ENCODE measurements around the gene ADK.
"Not testable (repeated sequence)": the region's sequence is repeated elsewhere in the genome, so short reads cannot be mapped to it uniquely, and the experiment has no call there.

Gene ADK

DNA sequence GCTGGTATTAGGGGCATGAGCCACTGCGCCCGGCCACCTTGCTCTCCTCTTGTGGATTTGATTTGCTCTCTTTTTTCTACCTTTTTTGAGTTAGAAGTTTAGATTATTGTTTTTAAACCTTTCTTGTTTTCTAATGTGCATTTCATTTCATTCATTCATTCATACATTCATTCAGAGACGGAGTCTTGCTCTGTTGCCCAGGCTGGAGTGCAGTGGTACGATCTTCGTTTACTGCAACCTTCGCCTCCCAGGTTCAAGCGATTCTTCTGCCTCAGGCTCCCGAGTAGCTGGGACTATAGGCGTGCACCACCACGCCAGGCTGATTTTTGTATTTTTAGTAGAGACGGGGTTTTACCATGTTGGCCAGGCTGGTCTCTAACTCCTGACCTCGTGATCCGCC lies 37.6 kb downstream of the ADK start:
- not testable (repeated sequence) for DNase-seq

DNA sequence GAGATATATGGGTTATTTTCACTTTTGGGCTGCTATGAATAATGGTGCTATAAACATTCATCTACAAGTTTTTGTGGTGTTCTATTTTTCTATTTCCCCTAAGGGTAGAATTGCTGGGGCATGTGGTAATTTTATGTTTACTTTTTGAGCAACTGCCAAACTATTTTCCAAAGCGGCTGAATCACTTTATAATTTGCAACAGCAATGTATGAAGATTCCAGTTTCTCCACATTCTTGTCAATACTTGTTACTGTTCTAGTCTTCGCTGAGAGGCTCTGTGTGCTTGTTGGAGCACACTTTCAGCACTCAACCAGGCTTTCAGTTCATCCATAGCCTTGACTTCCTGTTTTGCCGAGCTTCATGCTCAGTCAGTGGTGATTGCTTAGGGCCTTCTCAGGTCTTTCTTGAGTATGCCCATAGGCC lies 39.0 kb downstream of the ADK start:
- DNase-seq, result peak; percentile 81

GRCh38 chr10:74190494-74190893 lies 39.5 kb downstream of the ADK start:
- peak; percentile 36 for DNase-seq

GRCh38 chr10:74194545-74194944 lies 43.5 kb downstream of the ADK start:
- DNase-seq, result no peak

- DNase-seq, result no peak
Observed at GRCh38 chr10:74194999-74195398, 44.0 kb downstream of the ADK start.

- no peak for DNase-seq
Observed at GRCh38 chr10:74199315-74199714, 48.3 kb downstream of the ADK start.

- DNase-seq, result no peak
Observed at GRCh38 chr10:74202356-74202755, 51.3 kb downstream of the ADK start.

- DNase-seq, result peak; percentile 97
Observed at GRCh38 chr10:74206746-74207145, 55.7 kb downstream of the ADK start.

- peak; percentile 94 for DNase-seq
Observed at GRCh38 chr10:74207691-74208480, 56.9 kb downstream of the ADK start.

DNA sequence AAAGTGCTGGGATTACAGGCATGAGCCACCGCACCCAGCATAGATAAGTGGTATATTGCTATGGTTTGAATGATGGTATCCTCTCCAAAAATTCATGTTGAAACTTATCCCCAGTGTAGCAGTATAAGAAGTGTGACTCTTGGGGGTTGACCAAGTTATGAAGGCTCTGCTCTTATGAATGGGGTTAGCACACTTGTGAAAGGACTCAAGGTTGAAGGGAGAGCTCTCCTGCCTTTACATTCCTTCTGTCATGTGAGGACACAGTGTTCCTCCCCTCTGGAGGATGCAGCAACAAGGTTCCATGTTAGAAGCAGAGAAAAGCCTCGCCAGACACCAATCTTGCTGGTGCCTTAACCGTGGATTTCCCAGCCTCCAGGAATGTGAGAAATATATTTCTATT lies 58.0 kb downstream of the ADK start:
- DNase-seq, result no peak

- no peak for DNase-seq
Observed at GRCh38 chr10:74213019-74213418, 62.0 kb downstream of the ADK start.

DNA sequence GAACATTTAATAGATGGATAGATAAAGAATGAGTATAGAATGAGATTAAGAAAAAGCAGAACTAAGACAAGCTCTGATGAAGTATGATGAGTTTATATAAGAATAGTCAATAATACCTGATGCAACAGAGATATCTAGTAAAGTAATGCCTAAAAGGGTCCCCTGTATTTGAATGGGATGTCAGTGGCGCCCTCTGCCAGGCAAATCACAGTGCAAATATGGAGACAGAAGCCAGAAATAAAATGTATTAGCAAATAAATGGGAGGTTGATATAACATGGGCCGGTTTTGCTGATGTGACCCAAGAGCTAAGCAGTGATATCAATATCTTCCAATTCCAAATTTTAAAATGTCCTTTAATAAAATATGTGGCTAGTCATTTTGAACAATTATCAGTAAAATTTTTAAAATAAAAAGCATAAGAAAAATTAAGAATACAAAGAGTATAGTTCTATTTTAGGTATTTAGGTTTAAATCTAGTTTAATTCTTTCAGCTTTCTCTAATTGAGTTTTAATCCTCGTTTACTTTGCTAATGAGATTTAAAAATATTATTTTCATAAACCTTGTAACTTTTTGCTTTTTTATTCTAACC lies 62.6 kb downstream of the ADK start:
- peak; percentile 62 for DNase-seq

GRCh38 chr10:74217110-74217509 lies 66.1 kb downstream of the ADK start:
- not testable (repeated sequence) for DNase-seq

DNA sequence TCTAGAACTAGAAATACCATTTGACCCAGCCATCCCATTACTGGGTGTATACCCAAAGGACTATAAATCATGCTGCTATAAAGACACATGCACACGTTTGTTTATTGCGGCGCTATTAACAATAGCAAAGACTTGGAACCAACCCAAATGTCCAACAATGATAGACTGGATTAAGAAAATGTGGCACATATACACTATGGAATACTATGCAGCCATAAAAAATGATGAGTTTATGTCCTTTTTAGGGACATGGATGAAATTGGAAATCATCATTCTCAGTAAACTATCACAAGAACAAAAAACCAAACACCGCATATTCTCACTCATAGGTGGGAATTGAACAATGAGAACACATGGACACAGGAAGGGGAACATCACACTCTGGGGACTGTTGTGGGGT lies 71.4 kb downstream of the ADK start:
- not testable (repeated sequence) for DNase-seq

DNA sequence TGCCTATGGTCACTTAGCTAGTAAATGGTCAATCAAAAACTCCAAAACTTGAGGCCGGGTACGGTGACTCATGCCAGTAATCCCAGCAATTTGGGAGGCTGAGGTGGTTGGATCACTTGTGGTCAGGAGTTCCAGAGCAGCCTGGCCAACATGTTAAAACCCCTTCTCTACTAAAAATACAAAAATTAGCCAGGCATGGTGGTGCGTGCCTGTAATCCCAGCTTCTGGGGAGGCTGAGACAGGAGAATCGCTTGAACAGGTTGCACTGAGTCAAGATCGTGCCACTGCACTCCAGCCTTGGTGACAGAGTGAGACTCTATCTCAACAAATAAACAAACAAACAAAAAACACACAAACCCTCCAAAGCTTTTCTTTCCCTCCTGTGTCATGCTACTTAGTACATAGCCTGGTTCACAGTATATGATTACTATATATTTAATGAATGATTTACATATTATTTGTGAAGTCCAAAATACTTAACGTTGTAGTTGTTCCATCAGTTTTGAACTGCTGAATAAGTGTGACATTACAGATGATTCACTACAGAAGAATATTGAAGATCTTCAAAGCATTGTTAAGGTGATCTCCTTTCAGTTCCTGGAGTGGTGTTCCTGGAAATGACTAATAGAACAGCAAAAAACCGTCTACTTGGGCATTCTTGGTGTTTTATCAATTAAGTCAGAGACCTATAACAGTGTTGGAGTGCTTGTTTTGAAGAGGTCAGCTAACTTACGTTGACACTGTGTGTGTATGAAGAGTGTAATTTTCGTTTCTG lies 72.9 kb downstream of the ADK start:
- peak; percentile 32 for DNase-seq

DNA sequence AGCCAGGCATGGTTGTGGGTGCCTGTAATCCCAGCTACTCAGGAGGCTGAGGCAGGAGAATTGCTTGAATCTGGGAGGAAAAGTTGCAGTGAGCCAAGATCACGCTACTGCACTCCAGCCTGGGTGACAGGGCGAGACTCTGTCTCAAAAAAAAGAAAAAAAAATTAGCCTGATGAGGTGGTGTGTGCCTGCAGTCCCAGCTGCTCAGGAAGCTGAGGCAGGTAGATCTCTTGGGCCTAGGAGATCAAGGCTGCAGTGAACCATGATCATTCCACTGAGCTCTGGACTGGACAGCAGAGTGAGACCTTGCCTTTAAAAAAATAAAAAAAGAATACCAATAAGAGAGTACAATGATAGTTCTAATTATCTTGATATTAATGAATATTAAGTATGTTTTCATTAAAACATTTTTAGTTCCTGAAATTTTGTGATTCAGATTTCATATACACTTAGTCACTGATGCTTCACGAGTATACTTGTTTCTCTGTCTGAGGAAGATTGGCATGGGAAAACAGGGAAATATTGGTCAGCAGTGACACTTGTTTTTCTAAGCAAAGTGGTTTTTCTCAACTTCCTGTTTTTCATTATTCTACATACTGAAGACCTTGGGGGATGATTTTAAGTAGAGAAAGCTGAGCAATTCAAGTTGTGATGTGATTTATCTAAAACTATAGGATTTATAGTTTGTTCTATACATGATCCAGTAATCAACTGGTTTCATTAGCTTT lies 76.8 kb downstream of the ADK start:
- DNase-seq, result peak; percentile 31

DNA sequence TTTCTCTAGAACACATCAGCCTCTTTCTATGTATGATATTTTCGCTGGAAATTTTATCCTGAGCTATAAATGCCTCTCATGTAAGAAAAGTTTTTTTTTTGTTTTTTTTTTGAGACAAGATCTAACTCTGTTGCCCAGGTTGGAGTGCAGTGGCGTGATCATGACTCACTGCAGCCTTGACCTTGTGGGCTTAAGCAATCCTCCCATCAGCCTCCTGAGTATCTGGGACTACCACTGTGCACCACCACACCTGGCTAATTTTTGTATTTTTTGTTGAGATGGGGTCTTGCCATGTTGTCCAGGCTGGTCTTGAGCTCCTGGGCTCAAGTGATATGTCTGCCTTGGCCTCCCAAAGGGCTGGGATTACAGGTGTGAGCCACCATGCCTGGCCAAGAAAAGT lies 80.4 kb downstream of the ADK start:
- no peak for DNase-seq

DNA sequence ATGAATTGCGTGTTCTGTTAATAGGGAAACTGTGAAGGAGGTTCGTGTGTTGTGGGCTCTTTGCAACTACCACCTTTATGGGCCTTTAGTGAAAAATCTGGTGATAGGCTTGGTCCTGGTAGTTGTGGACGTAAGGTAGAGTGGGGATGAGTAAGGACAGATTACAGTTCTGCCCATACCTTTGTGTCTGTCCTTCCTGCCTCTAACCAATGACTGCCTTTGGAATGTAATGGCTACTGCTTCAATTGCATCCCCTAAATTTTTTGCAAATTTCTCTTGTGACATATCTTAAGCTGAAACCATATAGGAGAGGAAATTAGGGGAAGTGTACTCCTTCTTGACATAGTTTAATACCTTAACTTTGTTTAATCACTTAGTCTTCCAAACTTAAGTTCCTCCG lies 82.3 kb downstream of the ADK start:
- no peak for DNase-seq

DNA sequence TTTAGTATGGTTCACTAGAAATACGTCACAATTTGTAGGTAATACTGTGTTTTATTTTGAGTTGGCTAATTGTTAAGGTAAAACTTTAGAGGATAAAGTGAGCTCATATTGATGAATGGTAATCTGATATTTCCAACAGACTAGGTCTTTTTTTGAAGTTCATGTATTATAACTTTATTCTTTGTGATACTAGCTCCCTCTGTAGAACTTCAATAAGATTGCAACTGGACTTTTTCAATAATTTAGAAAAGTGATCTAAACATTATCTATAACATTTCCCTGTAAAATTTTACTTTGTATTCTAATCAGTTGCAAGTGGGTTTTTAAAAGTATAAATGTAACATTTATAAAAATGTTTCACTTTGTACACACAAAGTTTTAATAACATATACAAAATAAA lies 83.5 kb downstream of the ADK start:
- DNase-seq, result peak; percentile 37

GRCh38 chr10:74238031-74238431 lies 87.0 kb downstream of the ADK start:
- DNase-seq, result no peak

DNA sequence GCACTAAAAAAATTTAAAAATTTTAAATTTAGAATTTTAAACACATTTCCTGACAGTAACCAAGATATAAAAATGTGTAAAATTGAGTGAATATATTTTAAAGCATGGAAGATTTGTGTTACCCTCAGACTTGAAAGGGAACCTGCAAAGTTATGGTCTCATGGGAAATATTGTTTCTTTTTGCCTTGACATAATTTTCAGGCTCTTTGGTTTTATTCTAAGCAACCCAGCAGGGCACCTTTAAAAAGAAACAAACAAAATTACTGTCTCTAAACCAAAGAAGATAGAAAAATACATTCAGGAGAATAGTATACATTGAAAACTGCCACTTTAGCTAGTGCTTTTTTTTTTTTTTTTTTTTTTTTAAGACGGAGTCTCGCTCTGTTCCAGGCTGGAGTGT lies 87.5 kb downstream of the ADK start:
- DNase-seq, result no peak

DNA sequence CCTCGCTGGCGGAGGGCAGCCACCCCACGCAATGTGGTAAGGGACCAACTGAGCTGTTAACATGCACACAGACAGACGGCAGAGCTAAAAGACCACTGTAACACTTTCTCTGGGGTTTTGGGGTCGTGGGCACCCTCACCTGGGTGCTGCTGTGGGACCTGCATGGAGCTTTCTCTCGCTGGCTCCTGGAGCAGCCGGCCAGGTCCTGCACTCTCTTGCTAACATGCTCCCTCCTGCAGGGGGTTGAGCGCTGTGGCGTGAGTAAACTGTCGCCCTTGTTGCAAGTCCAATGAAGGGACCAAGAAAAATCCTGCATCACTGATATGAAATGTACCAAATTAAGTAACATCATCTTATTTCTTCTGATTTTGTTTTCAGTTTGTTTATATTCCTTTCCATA lies 92.0 kb downstream of the ADK start:
- DNase-seq, result no peak

DNA sequence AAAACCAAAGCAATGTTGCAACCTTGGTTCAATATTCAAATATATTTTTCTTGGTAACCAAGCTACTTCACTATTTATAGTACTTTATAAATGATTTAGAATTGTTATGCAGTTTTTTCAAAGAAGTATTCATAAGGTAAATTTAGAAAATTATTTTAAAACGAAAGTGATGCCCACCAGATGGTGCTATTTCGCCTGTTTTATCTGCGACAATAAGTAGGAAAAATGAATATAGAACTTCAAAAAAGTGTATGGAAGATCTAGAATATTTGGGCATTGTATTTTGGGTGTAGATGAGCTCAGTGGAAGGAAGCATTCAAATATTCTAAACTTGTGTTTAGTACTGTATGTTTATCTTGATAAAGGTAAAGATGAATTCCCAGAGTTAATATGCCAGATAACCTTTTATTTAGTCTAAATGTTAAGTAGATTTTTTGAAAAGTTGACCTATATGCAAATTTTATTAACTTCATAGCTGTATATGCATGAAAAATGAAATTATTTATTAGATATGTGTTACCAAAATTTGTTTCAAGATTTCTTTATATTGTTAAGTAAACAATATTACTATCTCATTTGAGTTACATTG lies 93.2 kb downstream of the ADK start:
- DNase-seq, result peak; percentile 75
